HG03097 (cell line): ENCODE measurements around the gene RGP1.
A peak's percentile ranks its signal among the peaks of the same experiment; 100 is the strongest.

ENCODE experiments used
- ATAC-seq: cut with Tn5 transposase; IDR thresholded peaks from one replicate; pipeline ENCODE4 v1.9.1; 2021; ENCODE audit not compliant: unreplicated experiment, low FRiP score

Gene RGP1

GRCh38 chr9:35718721-35719511, 30.2 kb upstream of the RGP1 start:
- no peak for ATAC-seq

- no peak for ATAC-seq
Observed at GRCh38 chr9:35719546-35719945, 29.5 kb upstream of the RGP1 start.

GRCh38 chr9:35723426-35723825, 25.7 kb upstream of the RGP1 start:
- no peak for ATAC-seq

GRCh38 chr9:35723908-35724307, 25.2 kb upstream of the RGP1 start:
- ATAC-seq: no peak

DNA sequence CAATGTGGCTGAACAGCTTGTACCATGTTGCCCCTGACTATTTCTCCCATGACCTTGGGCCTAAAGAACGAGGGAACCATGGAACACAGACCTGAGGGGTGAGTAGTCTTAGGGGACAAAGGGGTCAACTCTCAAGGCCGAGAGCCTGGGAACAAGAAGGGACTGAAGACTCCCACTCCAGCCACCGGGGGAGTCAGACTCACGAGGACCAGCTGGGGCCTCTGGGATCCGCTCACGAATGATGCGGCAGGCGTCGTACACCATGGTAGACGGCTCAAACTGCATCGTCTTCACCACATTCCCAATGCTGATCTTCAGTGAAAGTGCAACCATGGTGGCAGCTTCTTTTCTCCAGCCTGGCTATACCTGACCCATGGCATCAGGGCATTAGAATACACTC, 23.7 kb upstream of the RGP1 start:
- no peak for ATAC-seq

GRCh38 chr9:35726931-35727330, 22.2 kb upstream of the RGP1 start:
- ATAC-seq: no peak

DNA sequence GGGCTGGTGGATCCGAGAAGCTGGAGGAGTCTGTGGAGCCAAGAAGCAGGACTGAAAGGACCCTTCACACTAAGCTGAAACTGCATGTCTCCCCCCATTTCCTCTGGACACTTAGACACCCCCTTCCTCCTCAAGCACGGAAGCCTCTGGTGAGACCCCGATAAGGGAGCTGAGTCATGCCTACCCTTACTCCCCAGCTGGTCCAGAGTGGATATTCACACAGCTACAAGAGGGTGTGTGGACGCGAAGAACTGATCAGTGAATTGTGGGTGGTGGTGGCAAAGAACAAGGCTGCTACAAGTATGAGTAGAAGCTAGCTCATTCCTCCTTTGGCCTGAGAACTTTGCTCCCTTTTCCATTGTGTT, 21.4 kb upstream of the RGP1 start:
- no peak for ATAC-seq

GRCh38 chr9:35728041-35728971, 20.8 kb upstream of the RGP1 start:
- no peak for ATAC-seq

GRCh38 chr9:35729101-35729500, 20.0 kb upstream of the RGP1 start:
- no peak for ATAC-seq

- no peak for ATAC-seq
Observed at GRCh38 chr9:35729700-35730485, 19.2 kb upstream of the RGP1 start.

GRCh38 chr9:35730486-35730854, 18.6 kb upstream of the RGP1 start:
- no peak for ATAC-seq

DNA sequence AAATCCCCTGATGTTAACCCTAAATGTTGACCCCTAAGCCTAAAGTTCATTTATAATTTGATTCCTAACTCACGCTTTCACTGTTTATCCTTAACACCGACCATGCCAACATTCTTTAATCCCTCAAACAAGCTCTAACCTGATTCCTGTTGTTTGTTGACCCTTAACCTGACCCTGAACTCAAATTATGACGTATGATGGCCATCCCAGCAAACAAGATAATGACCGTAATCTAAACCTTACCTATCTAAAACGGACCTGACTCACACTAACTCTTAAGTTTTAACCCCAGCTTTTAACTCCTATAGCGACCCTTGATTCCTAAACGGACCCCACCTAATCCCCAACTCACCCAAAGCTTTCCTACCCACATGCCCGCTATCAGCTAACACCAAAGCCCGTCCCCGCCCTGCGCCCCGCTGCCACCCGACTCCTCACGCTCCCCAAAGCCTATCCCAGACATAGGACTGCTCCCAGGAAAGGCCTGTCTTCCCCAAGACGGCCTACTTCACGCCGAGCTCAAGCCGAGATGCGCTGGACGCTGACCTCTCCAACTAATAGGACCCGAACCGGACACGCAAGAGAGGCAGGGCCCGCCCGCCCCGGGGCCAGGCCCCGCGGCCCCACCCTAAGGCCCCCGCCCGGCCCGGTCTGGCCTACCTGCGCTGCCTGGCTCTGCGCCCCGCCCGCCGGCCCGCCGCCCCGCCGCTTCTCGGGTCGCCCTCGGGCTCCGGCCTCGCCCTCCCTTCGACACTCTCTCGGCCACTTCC, 17.5 kb upstream of the RGP1 start:
- ATAC-seq: no peak

- ATAC-seq: peak; percentile 74
Observed at GRCh38 chr9:35732185-35732799, 16.8 kb upstream of the RGP1 start, which contains the start of the genes CREB3 and TLN1. CREB3 (plus strand) TSS chr9:35732666; CDS start chr9:35732773, 107 bp downstream. TLN1 (minus strand) TSS chr9:35732195; CDS start chr9:35725694, 6,501 bp downstream.

GRCh38 chr9:35732800-35733541, 16.1 kb upstream of the RGP1 start:
- peak; percentile 1 for ATAC-seq

GRCh38 chr9:35734096-35734495, 15.0 kb upstream of the RGP1 start:
- no peak for ATAC-seq

- ATAC-seq: no peak
Observed at GRCh38 chr9:35736201-35736633, 12.9 kb upstream of the RGP1 start.

DNA sequence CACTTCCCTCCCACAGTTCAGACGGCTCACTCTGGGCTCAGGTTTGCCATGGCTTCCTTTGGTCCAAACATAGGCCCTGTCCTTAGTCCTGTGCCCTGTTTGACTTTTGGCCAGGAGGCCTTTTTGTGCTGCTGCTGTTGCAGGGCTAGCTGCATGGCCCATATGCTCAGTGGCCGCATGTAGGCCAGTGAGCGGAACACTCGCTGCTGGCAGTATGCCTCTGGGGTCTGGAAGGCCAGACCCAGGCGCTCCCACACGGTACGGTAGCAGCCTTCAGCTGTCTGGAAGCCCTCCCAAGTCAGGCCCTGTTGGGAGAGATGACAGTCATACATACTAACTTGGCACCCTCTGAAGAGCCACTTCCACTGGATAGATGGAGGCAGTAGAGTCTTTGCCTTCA, 11.9 kb upstream of the RGP1 start:
- ATAC-seq: no peak

DNA sequence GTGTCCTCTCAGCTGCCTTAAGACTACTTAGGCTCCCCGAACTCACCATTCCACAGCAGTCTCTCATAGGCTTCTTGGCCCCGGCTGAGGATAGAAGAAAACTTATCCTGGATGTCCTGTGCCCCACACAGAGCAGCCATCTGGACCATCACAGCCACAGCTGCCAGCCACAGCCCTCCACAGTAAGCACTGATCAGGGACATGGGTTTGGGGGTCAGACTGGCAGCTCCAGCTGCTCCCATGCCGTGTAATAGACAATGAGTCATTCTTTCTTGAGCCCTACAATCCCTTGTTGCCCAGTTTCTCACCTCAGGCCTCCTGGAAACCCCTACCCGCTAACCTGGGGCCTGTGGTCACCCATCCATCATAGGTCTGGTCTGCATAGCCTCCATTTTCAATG, 10.9 kb upstream of the RGP1 start:
- no peak for ATAC-seq

GRCh38 chr9:35738924-35739323, 10.2 kb upstream of the RGP1 start:
- ATAC-seq: no peak
